GM21737 (cell line): ENCODE data around the gene ITIH5.
"Not testable (repeated sequence)": the region's sequence is repeated elsewhere in the genome, so short reads cannot be mapped to it uniquely, and the experiment has no call there.

Experiments
- ATAC-seq: cut with Tn5 transposase; IDR thresholded peaks from one replicate; pipeline ENCODE4 v1.9.1; 2021; ENCODE audit warnings: mild to moderate bottlenecking, moderate library complexity; ENCODE audit not compliant: unreplicated experiment

The ITIH5 gene

DNA sequence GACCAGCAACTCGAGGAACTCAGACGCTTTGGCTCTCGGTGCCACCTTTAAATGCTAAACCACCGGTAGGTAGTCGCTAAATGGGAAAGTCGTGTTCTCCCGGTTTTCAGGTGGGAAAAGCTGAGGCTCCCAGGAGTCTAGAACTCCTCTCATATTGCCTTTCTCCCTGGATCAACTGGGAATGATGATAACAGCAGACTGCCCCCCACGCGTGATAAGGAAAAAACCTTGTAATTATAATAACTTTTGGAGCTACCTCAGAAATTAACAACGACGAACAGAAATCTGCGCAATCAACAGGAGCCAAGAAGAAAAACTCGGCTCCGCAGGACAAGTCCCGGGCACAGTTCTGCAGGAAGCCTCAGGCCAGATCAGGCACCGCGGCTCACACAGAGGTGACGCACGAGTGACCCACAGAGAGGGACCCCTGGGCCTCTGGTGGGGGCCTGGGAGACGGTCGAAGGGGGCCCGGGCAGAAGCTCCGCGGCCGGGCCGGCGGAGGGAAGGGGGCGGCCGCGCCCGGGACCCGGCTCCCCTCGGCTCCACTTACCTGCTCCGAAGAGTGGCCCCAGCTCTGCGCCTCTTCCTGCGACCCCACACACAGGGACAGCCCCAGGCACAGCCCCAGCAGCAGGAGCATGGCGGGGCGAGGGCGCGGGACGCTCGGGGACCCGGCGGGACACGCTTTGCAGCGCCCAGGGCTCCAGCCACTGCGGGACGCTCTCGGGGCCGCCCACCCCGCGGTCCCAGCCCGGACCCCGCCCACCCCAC lies at the start of gene ITIH5:
Gene ITIH5 (minus strand): TSS at position 714 of the 771 bp plus-strand sequence. CDS start 74 bp downstream, at position 640.
- ATAC-seq: no peak

GRCh38 chr10:7715515-7715914 lies 48.7 kb upstream of the ITIH5 start:
- no peak for ATAC-seq

DNA sequence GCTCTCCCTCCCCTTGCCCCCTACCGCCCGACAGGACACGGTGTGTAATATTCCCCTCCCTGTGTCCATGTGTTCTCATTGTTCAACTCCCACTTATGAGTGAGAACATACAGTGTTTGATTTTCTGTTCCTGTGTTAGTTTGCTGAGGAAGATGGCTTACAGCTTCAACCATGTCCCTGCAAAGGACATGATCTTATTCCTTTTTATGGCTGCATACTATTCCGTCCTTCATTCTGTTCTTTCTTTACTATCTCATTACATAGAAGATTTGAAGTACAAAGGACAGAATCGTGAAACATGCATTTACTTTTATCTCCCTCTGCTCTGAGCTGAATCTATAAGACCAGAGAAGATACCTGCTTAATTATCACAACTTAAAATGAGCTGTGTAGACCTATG lies 44.3 kb upstream of the ITIH5 start:
- not testable (repeated sequence) for ATAC-seq

GRCh38 chr10:7710446-7710845 lies 43.7 kb upstream of the ITIH5 start:
- ATAC-seq: no peak

DNA sequence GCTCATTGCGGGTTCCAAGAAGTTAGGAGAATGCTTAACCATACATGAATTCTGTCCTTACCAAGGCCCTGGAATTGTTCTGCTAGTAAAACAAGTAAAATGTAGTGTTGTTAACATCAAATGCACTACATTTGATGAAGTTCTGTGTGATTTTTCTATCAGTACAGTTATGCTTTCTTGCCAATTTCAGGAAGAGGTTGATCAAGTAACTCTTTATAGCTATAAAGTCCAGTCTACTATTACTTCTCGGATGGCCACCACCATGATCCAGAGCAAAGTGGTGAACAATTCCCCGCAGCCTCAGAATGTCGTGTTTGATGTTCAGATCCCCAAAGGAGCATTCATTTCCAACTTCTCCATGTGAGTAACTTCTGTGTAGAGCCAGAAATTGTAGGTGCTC lies 42.1 kb upstream of the ITIH5 start:
- no peak for ATAC-seq

DNA sequence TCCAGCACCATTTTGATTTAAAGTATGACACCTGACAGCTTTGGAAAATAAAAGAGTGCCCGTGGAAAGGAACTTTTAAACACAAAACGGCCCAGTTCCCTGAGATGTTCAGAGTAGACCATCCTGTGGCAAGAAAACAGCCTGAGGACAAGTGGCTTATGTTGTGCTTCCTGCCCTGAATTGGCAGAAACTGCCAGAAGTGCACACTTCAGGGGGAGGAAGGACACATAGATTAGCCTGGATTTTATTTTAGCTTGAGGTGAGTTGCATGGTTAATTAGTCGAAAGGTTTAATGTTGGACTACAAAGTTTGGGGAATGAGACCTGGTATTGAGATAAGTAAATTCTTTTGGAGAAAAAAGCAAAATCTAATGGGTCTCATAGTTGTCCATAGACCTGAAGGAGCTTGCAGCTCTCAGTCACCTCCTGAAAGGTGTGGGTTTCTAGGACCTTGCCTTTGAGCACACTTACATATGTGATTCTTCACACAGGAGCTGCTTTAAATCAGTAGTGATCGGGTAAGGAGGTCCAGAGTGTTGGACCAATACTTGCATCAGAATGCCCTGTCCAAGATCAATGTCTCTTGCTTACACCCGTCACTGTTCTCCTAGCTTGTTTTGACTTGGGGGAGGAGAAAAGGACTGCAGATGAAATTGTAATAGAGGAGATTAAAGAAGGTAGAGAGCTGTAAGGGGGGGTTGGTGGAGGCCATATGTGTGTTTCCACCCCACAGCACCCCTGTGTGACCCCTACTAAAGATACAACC lies 41.3 kb upstream of the ITIH5 start:
- ATAC-seq: no peak

DNA sequence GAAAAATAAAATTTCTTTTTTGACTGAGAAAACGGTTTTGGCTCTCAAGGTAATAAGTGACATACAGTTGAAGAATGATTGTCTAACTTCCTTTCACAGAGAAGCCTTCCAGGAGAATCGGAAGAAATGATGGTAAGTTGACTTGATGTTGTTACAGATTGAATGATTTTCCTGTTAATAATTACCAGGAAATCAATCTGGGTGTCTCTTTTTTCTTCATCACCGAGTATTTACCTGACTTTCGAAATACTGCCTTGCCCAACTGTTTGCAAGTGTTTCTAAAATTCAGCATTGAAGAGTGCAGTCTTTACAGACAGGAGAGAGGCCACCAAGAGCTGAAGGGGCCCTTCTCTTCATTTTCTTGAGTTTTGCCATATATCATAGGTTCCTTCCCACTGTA lies 40.3 kb upstream of the ITIH5 start:
- ATAC-seq: no peak

- ATAC-seq: no peak
These were observed 39.8 kb upstream of the ITIH5 start for GRCh38 chr10:7706534-7707073.

- ATAC-seq: no peak
These were observed 38.6 kb upstream of the ITIH5 start for GRCh38 chr10:7705341-7705740.

- ATAC-seq: no peak
These were observed 37.6 kb upstream of the ITIH5 start for GRCh38 chr10:7704071-7705016.

DNA sequence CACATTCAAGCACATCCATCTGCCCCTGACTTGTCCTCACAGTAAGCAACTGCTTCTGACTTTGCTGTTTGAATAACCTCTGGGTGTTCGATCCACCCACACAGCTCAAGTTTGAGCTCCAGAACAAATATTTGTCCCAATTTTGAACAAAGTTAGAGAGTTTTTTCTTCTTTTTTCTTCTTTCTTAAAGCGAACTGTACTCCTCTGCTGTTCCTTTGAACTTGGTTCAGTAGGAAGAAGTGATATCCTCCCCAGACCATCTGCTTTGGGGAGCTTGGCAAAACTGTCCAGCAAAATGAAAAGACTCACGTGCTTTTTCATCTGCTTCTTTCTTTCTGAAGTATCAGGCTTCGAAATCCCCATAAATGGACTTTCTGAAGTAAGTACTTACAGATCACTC lies 36.4 kb upstream of the ITIH5 start, which contains the start of gene ITIH2:
Gene ITIH2 (plus strand): TSS at position 177 of the 400 bp plus-strand sequence. CDS start 119 bp downstream, at position 296.
- no peak for ATAC-seq

DNA sequence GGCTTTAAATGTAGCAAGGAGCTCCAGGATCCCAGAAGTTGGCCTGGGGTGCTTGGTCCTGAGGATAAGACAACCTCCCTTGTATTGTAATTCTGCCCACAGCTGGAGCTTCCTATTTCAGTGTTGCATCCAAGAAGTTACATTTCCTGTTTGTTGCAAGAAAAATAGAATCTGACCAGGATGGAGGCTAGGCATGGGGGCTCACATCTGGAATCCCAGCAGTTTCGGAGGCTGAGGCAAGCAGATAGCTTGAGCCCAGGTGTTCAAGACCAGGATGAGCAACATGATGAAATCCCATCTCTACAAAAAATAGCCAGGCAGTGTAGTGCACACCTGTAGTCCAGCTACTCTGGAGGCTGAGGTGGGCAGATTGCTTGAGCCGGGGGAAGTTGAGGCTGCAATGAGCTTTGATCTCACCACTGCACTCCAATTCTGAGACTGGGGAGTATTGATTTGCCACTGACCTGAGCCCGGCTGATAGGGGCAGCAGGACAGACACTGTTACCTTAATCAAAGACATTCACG lies 35.6 kb upstream of the ITIH5 start:
- ATAC-seq: no peak

GRCh38 chr10:7701158-7701742 lies 34.5 kb upstream of the ITIH5 start:
- no peak for ATAC-seq

- ATAC-seq: no peak
These were observed 33.9 kb upstream of the ITIH5 start for GRCh38 chr10:7700577-7701125.

- ATAC-seq: no peak
These were observed 30.7 kb upstream of the ITIH5 start for GRCh38 chr10:7697426-7697825.

DNA sequence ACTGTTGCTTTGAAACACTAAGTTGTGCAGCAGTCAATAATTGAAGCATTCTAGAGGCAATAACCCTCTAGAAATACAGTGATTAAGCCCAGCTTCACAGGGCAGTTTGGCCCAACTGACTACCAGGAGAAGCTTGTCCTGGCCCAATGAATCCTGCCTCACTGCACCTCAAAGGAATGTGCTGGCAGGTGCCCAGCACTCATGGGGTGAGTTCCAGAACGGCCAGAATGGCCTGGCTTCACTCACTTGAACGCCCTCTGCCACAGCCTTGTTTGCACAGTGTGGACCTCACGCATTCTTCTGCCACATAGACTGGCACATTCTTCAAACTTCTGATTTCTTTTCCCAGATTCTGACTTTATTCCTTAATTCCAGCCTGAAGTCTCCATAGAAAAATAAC lies 29.8 kb upstream of the ITIH5 start:
- ATAC-seq: no peak

- ATAC-seq: not testable (repeated sequence)
These were observed 26.4 kb upstream of the ITIH5 start for GRCh38 chr10:7693194-7693593.

GRCh38 chr10:7692368-7692767 lies 25.6 kb upstream of the ITIH5 start:
- ATAC-seq: not testable (repeated sequence)

DNA sequence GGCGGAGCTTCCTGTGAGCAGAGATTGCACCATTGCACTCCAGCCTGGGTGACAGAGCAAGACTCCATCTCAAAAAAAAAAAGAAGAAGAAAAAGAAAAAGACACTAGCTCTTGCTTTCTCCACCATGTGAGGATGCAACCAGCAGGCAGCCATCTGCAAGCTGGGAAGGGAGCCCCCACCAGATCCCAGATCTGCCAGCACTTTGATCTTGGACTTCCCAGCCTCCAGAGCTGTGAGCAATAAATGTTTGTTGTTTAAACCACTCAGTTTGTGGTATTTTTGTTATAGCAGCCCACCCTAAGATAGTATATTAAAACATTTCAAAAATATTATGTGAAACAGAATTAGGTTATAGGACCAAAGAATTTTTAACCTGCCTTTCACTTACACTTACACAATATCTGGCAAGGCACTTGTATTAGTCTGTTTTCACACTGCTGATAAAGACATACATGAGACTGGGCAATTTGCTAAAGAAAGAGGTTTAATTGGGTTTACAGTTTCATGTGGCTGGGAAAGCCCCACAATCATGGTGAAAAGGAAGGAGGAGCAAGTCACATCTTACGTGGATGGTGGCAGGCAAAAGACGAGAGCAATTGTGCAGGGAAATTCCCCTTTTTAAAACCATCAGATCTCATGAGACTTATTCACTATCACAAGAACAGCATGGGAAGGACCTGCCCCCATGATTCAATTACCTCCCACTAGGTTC lies 24.3 kb upstream of the ITIH5 start:
- not testable (repeated sequence) for ATAC-seq
